H9 (cell line): Measurements from ENCODE around the gene CFAP99. TPM values are rescaled to one million over a fixed set of nuclear protein-coding genes. Genes with fewer than 3 reads are reported as not detected.
A peak's percentile ranks its signal among the peaks of the same experiment; 100 is the strongest.

Experiments used
- DNase-seq: peaks from one replicate; pipeline ENCODE4 v3.0.0-alpha.2; 2017
- H2AFZ ChIP-seq: one replicate; pipeline ENCODE4 v1.6.1; 2013; ENCODE audit warnings: mild to moderate bottlenecking, low read length, control low read depth, moderate library complexity
- H2AK5ac ChIP-seq: 2 replicates; pipeline ENCODE4 v1.6.1; 2013; ENCODE audit warnings: low read length, control low read depth, mixed read lengths; ENCODE audit not compliant: insufficient read length
- H2BK120ac ChIP-seq: one replicate; pipeline ENCODE4 v1.6.1; 2013; ENCODE audit warnings: low read depth, mild to moderate bottlenecking, low read length, control low read depth, inconsistent platforms; ENCODE audit not compliant: poor library complexity, severe bottlenecking
- H2BK12ac ChIP-seq: 2 replicates; pipeline ENCODE4 v1.6.1; 2013; ENCODE audit warnings: low read length, control low read depth, mixed read lengths, low read depth; ENCODE audit not compliant: insufficient read length
- H2BK15ac ChIP-seq: 2 replicates; pipeline ENCODE4 v1.6.1; 2013; ENCODE audit warnings: low read depth, low read length, control low read depth
- H2BK20ac ChIP-seq: one replicate; pipeline ENCODE4 v1.6.1; 2013; ENCODE audit warnings: low read depth, mild to moderate bottlenecking, low read length, control low read depth, inconsistent platforms; ENCODE audit not compliant: poor library complexity, severe bottlenecking
- H2BK5ac ChIP-seq: 2 replicates; pipeline ENCODE4 v1.6.1; 2013; ENCODE audit warnings: low read length, control low read depth, mixed read lengths; ENCODE audit not compliant: insufficient read length
- H3K14ac ChIP-seq: 2 replicates; pipeline ENCODE4 v1.6.1; 2013; ENCODE audit warnings: low read length, control low read depth; ENCODE audit not compliant: insufficient read depth
- H3K18ac ChIP-seq: 2 replicates; pipeline ENCODE4 v1.6.1; 2013; ENCODE audit warnings: low read depth, mild to moderate bottlenecking, mixed read lengths, low read length, control low read depth; ENCODE audit not compliant: insufficient read length
- H3K23ac ChIP-seq: 2 replicates; pipeline ENCODE4 v1.6.1; 2013; ENCODE audit warnings: low read length, control low read depth, mixed read lengths, low read depth; ENCODE audit not compliant: insufficient read length
- H3K23me2 ChIP-seq: 2 replicates; pipeline ENCODE4 v1.6.1; 2013; ENCODE audit warnings: low read depth, mild to moderate bottlenecking, mixed read lengths, low read length, control low read depth; ENCODE audit not compliant: insufficient read length, poor library complexity, severe bottlenecking
- H3K27ac ChIP-seq: 2 replicates; pipeline ENCODE4 v1.5.1; 2013; ENCODE audit warnings: low read length, control low read depth, mixed read lengths, low read depth; ENCODE audit not compliant: insufficient read length
- H3K27me3 ChIP-seq: 2 replicates; pipeline ENCODE4 v1.6.1; 2013; ENCODE audit warnings: low read length, control low read depth, inconsistent platforms; ENCODE audit not compliant: insufficient read depth
- H3K4ac ChIP-seq: 2 replicates; pipeline ENCODE4 v1.6.1; 2013; ENCODE audit warnings: low read depth, mild to moderate bottlenecking, control low read depth, inconsistent platforms, low read length, moderate library complexity
- H3K4me1 ChIP-seq: 2 replicates; pipeline ENCODE4 v1.6.1; 2013; ENCODE audit warnings: low read length, control low read depth, inconsistent platforms; ENCODE audit not compliant: insufficient read depth
- H3K4me2 ChIP-seq: 2 replicates; pipeline ENCODE4 v1.6.1; 2013; ENCODE audit warnings: low read length, control low read depth, mixed read lengths; ENCODE audit not compliant: insufficient read length, insufficient read depth
- H3K56ac ChIP-seq: 2 replicates; pipeline ENCODE4 v1.6.1; 2013; ENCODE audit warnings: low read depth, mild to moderate bottlenecking, mixed read lengths, low read length, control low read depth; ENCODE audit not compliant: insufficient read length
- H3K79me1 ChIP-seq: 2 replicates; pipeline ENCODE4 v1.6.1; 2013; ENCODE audit warnings: low read depth, mild to moderate bottlenecking, moderate library complexity, low read length, control low read depth, inconsistent platforms; ENCODE audit not compliant: insufficient read depth, poor library complexity, severe bottlenecking
- H3K79me2 ChIP-seq: 2 replicates; pipeline ENCODE4 v1.6.1; 2013; ENCODE audit warnings: low read length, control low read depth, inconsistent platforms; ENCODE audit not compliant: insufficient read depth
- H3K9ac ChIP-seq: 2 replicates; pipeline ENCODE4 v1.6.1; 2013; ENCODE audit warnings: low read length, control low read depth, mixed read lengths; ENCODE audit not compliant: insufficient read length; ENCODE audit errors: extremely low read depth
- H3K9me3 ChIP-seq: one replicate; pipeline ENCODE4 v1.6.1; 2013; ENCODE audit warnings: low read depth, low read length, inconsistent platforms; ENCODE audit not compliant: control insufficient read depth
- H3T11ph ChIP-seq: one replicate; pipeline ENCODE4 v1.6.1; 2013; ENCODE audit warnings: mild to moderate bottlenecking, low read length, control low read depth, inconsistent platforms
- H4K20me1 ChIP-seq: one replicate; pipeline ENCODE4 v1.6.1; 2013; ENCODE audit not compliant: control insufficient read depth, insufficient read length, insufficient read depth
- H4K5ac ChIP-seq: 2 replicates; pipeline ENCODE4 v1.6.1; 2013; ENCODE audit warnings: low read depth, mild to moderate bottlenecking, mixed read lengths, low read length, control low read depth; ENCODE audit not compliant: insufficient read length
- H4K8ac ChIP-seq: replicated peaks from 2 replicates; pipeline ENCODE4 v1.6.1; 2013; ENCODE audit warnings: low read length, control low read depth, mixed read lengths, low read depth; ENCODE audit not compliant: insufficient read length
- H4K91ac ChIP-seq: 2 replicates; pipeline ENCODE4 v1.6.1; 2013; ENCODE audit warnings: low read depth, mild to moderate bottlenecking, moderate library complexity, mixed read lengths, low read length, control low read depth; ENCODE audit not compliant: insufficient read length
- H3K27ac Mint-ChIP-seq, 3 experiments: 2 replicates in 2 of 3; 3 replicates in 1 of 3; pipeline ENCODE4 v1.8.0; 2020 to 2021; ENCODE audit warnings: mixed read lengths in 3 of 3, mild to moderate bottlenecking in 1 of 3, moderate library complexity in 1 of 3
- H3K27me3 Mint-ChIP-seq: 2 replicates; pipeline ENCODE4 v1.8.0; 2021; ENCODE audit warnings: low read depth, mild to moderate bottlenecking, moderate library complexity, mixed read lengths
- H3K36me3 Mint-ChIP-seq, 3 experiments: 2 replicates in 2 of 3; 3 replicates in 1 of 3; pipeline ENCODE4 v1.8.0; 2020 to 2021; ENCODE audit warnings: low read depth in 3 of 3, mixed read lengths in 3 of 3; ENCODE audit not compliant: insufficient read depth in 1 of 3
- H3K4me1 Mint-ChIP-seq, 2 experiments: 2 replicates each; pipeline ENCODE4 v1.8.0; 2020; ENCODE audit warnings: mixed read lengths in 2 of 2
- H3K4me3 Mint-ChIP-seq, 2 experiments: 2 replicates in 1 of 2; 3 replicates in 1 of 2; pipeline ENCODE4 v1.8.0; 2020 to 2021; ENCODE audit warnings: mild to moderate bottlenecking in 2 of 2, mixed read lengths in 2 of 2, moderate library complexity in 1 of 2
- H3K9me3 Mint-ChIP-seq, 2 experiments: 2 replicates in 1 of 2; 3 replicates in 1 of 2; pipeline ENCODE4 v1.8.0; 2020; ENCODE audit warnings: mild to moderate bottlenecking in 2 of 2, mixed read lengths in 2 of 2, moderate library complexity in 1 of 2
- WGBS: extraction: QIAGEN DNeasy Blood & Tissue Kit; methylation state at CpG from one replicate; pipeline ENCODE4 v1.1.7; 2013; ENCODE audit warnings: missing lambda C conversion rate, low lambda C conversion rate, mixed read lengths; ENCODE audit not compliant: insufficient read length; ENCODE audit errors: extremely low coverage; 5-methylcytosine and 5-hydroxymethylcytosine counted together
- total RNA-seq: library from RNA; stranded (reverse); gene quantifications from 2 replicates; pipeline ENCODE4 v1.2.1, GENCODE V29; 2021
- TF ChIP-seq, protein P1 (sequence below): fragments of 200-600 bp; sonication (generic); conservative IDR thresholded peaks from 3 replicates; pipeline ENCODE4 v1.8.0; 2021; ENCODE audit warnings: antibody characterized with exemption, mild to moderate bottlenecking

Gene CFAP99
- total RNA-seq, 1 experiment from 2014 or later: 0.35 TPM

- DNase-seq: no peak
- H3K18ac ChIP-seq: no peak overlapping the region
- H3K4me1 ChIP-seq: no peaks in the 10 kb centered on the region
- no peaks in the 10 kb centered on the region for H3K79me2 ChIP-seq
- no peaks in the 10 kb centered on the region for H3K23me2 ChIP-seq
- H4K5ac ChIP-seq: no peak overlapping the region
- WGBS: no CpG with 5 or more reads among the region's 9 CpGs
- no peak overlapping the region for H2BK15ac ChIP-seq
- no peak overlapping the region for H3K23ac ChIP-seq
- H3K27ac ChIP-seq: no peak overlapping the region
- no peak overlapping the region for H2AK5ac ChIP-seq
- no peak overlapping the region for H4K8ac ChIP-seq
- Mint-ChIP-seq H3K27ac (peak overlapping the region in 1 of 3 experiments; percentile 34; a peak in 1 of 7 replicates), H3K9me3 (no peaks in the 10 kb centered on the region; a peak in 1 of 5 replicates), H3K4me3 (no peak overlapping the region), H3K36me3 (peaks cover 62 to 80% (median 73%) of the 10 kb centered on the region in 3 experiments; a peak in 6 of 7 replicates), H3K27me3 (no peaks in the 10 kb centered on the region), H3K4me1 (no peaks in the 10 kb centered on the region; a peak in 1 of 4 replicates)
- no peak overlapping the region for H2BK20ac ChIP-seq
- no peaks in the 10 kb centered on the region for H3K9me3 ChIP-seq
- no peak overlapping the region for H3K9ac ChIP-seq
- TF ChIP-seq, protein P1, sequence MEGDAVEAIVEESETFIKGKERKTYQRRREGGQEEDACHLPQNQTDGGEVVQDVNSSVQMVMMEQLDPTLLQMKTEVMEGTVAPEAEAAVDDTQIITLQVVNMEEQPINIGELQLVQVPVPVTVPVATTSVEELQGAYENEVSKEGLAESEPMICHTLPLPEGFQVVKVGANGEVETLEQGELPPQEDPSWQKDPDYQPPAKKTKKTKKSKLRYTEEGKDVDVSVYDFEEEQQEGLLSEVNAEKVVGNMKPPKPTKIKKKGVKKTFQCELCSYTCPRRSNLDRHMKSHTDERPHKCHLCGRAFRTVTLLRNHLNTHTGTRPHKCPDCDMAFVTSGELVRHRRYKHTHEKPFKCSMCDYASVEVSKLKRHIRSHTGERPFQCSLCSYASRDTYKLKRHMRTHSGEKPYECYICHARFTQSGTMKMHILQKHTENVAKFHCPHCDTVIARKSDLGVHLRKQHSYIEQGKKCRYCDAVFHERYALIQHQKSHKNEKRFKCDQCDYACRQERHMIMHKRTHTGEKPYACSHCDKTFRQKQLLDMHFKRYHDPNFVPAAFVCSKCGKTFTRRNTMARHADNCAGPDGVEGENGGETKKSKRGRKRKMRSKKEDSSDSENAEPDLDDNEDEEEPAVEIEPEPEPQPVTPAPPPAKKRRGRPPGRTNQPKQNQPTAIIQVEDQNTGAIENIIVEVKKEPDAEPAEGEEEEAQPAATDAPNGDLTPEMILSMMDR: no peak
- H2AFZ ChIP-seq: no peak overlapping the region
- no peak overlapping the region for H3K4me2 ChIP-seq
- no peak overlapping the region for H4K91ac ChIP-seq
- H3K56ac ChIP-seq: no peak overlapping the region
- H2BK5ac ChIP-seq: no peak overlapping the region
- no peak overlapping the region for H3K14ac ChIP-seq
- no peaks in the 10 kb centered on the region for H3K27me3 ChIP-seq
- H3K4ac ChIP-seq: no peak overlapping the region
- H3K79me1 ChIP-seq: peaks cover 7% of the 10 kb centered on the region
- no peak overlapping the region for H3T11ph ChIP-seq
- H2BK12ac ChIP-seq: no peak overlapping the region
- no peak overlapping the region for H2BK120ac ChIP-seq
- no peaks in the 10 kb centered on the region for H4K20me1 ChIP-seq
Measured at GRCh38 chr4:2511645-2512131, 92.9 kb downstream of the CFAP99 start.

Other genes starting within 250 kb of the CFAP99 start
- 18.0 and 19.1 TPM in 2 replicates for gene HAUS3, start 176.8 kb upstream of the CFAP99 start, total RNA-seq
- gene POLN, start 176.8 kb upstream of the CFAP99 start, total RNA-seq: 0.74 and 1.5 TPM in 2 replicates
- 24.1 and 25.4 TPM in 2 replicates for gene MXD4, start 156.8 kb upstream of the CFAP99 start, total RNA-seq
- gene ZFYVE28, start 310 bp upstream of the CFAP99 start, total RNA-seq: 0.98 and 1.2 TPM in 2 replicates
- 88.5 and 92.0 TPM in 2 replicates for gene RNF4, start 50.2 kb downstream of the CFAP99 start, total RNA-seq
- 35.9 and 36.9 TPM in 2 replicates for gene FAM193A, start 117.7 kb downstream of the CFAP99 start, total RNA-seq